ENCODE measurements around the gene SEPTIN10. TPM values are rescaled to one million over a fixed set of nuclear protein-coding genes. Genes with fewer than 3 reads are reported as not detected.

SEPTIN10 gene
- total RNA-seq, 1 experiment from 2014 or later = 113 TPM

DNA sequence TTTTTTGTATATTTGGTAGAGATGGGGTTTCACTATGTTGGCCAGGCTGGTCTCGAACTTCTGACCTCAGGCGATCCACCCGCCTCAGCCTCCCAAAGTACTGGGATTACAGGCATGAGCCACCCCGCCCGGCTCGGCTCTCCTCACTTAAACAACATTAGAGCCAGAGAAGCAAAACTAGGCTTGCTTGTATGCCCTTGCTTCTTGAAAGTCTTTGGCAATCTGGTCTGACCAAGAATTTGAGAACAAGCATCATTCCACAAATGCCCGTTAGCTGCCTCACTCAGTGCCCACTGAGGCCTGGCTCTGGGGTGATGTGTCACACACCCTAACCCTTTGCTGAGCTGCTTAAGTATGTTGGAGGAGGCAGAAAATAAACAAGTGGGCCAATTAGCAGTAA is 33.9 kb upstream of the SEPTIN10 start:
- H3K27me3 ChIP-seq (ENCODE audit: insufficient read depth, low read length) = no peaks in the 10 kb centered on the region
- TF ChIP-seq POLR2AphosphoS5 (IDR thresholded peaks at IDR 0.05; ENCODE audit: low read depth, low read length) (no peak), CEBPB (IDR thresholded peaks at IDR 0.05; ENCODE audit: low read depth) (no peak), TCF7L2 (IDR thresholded peaks at IDR 0.05; ENCODE audit: borderline replicate concordance, extremely low read depth, insufficient read depth, insufficient read length) (no peak), SRF (IDR thresholded peaks at IDR 0.05; ENCODE audit: low read depth) (no peak)
- H2AFZ ChIP-seq (ENCODE audit: low read depth, low read length, poor library complexity, severe bottlenecking) = no peak overlapping the region
- H3K9me3 ChIP-seq (ENCODE audit: control insufficient read depth in 1 of 2, insufficient read depth in 1 of 2, low read depth in 1 of 2, low read length in 2 of 2) = no peaks in the 10 kb centered on the region
- H3K79me2 ChIP-seq (ENCODE audit: insufficient read depth, low read length) = no peaks in the 10 kb centered on the region
- peak; percentile 27; the same call in 1 of the 2 replicates for ATAC-seq
- no peak overlapping the region for H3K27ac ChIP-seq (ENCODE audit: low read depth, low read length)
- H3K36me3 ChIP-seq (ENCODE audit: control insufficient read depth in 1 of 2, insufficient read depth in 2 of 2, low read length in 2 of 2) = no peaks in the 10 kb centered on the region
- ChIA-PET POLR2A (no interaction called here), RAD21 (ENCODE audit: low non-redundant PET in 1 of 2, low total read pairs in 2 of 2, uncharacterized antibody in 2 of 2, unreplicated experiment in 2 of 2) (no interaction called here), CTCF (no interaction called here)
- H3K4me3 ChIP-seq (replicated peaks in 1 of 2; ENCODE audit: low read depth in 1 of 2, low read length in 2 of 2) = no peak overlapping the region
- no peak overlapping the region for H3K9ac ChIP-seq (ENCODE audit: low read length)
- no peak for DNase-seq (ENCODE audit: low read depth, low spot score)
- intact Hi-C loops (cut with micrococcal nuclease) = no loop called here
- peaks cover 2 to 18% of the 10 kb centered on the region in 2 experiments; a peak in 3 of 4 replicates for H3K4me1 ChIP-seq (ENCODE audit: control insufficient read depth in 1 of 2, insufficient read depth in 2 of 2, low read length in 2 of 2)
- no peaks in the 10 kb centered on the region for H3K9me2 ChIP-seq (ENCODE audit: insufficient read depth)
- no peaks in the 10 kb centered on the region for H4K20me1 ChIP-seq (ENCODE audit: insufficient read depth)
- H3K4me2 ChIP-seq (ENCODE audit: low read length) = 0 out of 2 replicates have a peak overlapping the region, but pooled peaks have one; percentile 6
- no TSS peak for BruUV-seq (replicated peaks)

GRCh38 chr2:109646961-109647360 is 33.2 kb upstream of the SEPTIN10 start:
- peak overlapping the region; percentile 32; the same call in 1 of the 2 replicates for H3K4me2 ChIP-seq (ENCODE audit: low read length)
- no peaks in the 10 kb centered on the region for H3K27me3 ChIP-seq (ENCODE audit: insufficient read depth, low read length)
- no peaks in the 10 kb centered on the region for H3K36me3 ChIP-seq (ENCODE audit: control insufficient read depth in 1 of 2, insufficient read depth in 2 of 2, low read length in 2 of 2)
- no peaks in the 10 kb centered on the region for H3K9me3 ChIP-seq (ENCODE audit: control insufficient read depth in 1 of 2, insufficient read depth in 1 of 2, low read depth in 1 of 2, low read length in 2 of 2)
- no TSS peak for BruUV-seq (replicated peaks)
- POLR2A ChIA-PET = no interaction called here
- no peak overlapping the region for H3K27ac ChIP-seq (ENCODE audit: low read depth, low read length)
- H3K9ac ChIP-seq (ENCODE audit: low read length) = no peak overlapping the region
- intact Hi-C loops (cut with micrococcal nuclease) = no loop called here
- DNase-seq (ENCODE audit: low read depth, low spot score) (no peak), ATAC-seq (peak; percentile 14; the same call in 1 of the 2 replicates)
- CTCF ChIA-PET = no interaction called here
- H3K9me2 ChIP-seq (ENCODE audit: insufficient read depth) = no peaks in the 10 kb centered on the region
- H3K4me3 ChIP-seq (replicated peaks in 1 of 2; ENCODE audit: low read depth in 1 of 2, low read length in 2 of 2) = no peak overlapping the region
- H2AFZ ChIP-seq (ENCODE audit: low read depth, low read length, poor library complexity, severe bottlenecking) = no peak overlapping the region
- peaks cover 2 to 18% of the 10 kb centered on the region in 2 experiments; a peak in 3 of 4 replicates for H3K4me1 ChIP-seq (ENCODE audit: control insufficient read depth in 1 of 2, insufficient read depth in 2 of 2, low read length in 2 of 2)
- RAD21 ChIA-PET (ENCODE audit: low non-redundant PET in 1 of 2, low total read pairs in 2 of 2, uncharacterized antibody in 2 of 2, unreplicated experiment in 2 of 2) = no interaction called here
- no peaks in the 10 kb centered on the region for H3K79me2 ChIP-seq (ENCODE audit: insufficient read depth, low read length)
- H4K20me1 ChIP-seq (ENCODE audit: insufficient read depth) = no peaks in the 10 kb centered on the region
- TF ChIP-seq MAX (IDR thresholded peaks at IDR 0.05) = no peak
- no peak for TF ChIP-seq ZFX (IDR thresholded peaks at IDR 0.05)
- no peak for TF ChIP-seq YY1 (IDR thresholded peaks at IDR 0.05; ENCODE audit: extremely low read depth, insufficient replicate concordance, low read depth, low read length)
- TF ChIP-seq SRF (IDR thresholded peaks at IDR 0.05; ENCODE audit: low read depth) = no peak
- TF ChIP-seq EZH2phosphoT487 (IDR thresholded peaks at IDR 0.05; ENCODE audit: borderline replicate concordance) = no peak
- TF ChIP-seq, protein P1, sequence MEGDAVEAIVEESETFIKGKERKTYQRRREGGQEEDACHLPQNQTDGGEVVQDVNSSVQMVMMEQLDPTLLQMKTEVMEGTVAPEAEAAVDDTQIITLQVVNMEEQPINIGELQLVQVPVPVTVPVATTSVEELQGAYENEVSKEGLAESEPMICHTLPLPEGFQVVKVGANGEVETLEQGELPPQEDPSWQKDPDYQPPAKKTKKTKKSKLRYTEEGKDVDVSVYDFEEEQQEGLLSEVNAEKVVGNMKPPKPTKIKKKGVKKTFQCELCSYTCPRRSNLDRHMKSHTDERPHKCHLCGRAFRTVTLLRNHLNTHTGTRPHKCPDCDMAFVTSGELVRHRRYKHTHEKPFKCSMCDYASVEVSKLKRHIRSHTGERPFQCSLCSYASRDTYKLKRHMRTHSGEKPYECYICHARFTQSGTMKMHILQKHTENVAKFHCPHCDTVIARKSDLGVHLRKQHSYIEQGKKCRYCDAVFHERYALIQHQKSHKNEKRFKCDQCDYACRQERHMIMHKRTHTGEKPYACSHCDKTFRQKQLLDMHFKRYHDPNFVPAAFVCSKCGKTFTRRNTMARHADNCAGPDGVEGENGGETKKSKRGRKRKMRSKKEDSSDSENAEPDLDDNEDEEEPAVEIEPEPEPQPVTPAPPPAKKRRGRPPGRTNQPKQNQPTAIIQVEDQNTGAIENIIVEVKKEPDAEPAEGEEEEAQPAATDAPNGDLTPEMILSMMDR (IDR thresholded peaks at IDR 0.05 in 2 of 3, conservative IDR thresholded peaks at IDR 0.05 in 1 of 3; ENCODE audit: borderline replicate concordance in 1 of 3, insufficient read depth in 1 of 3, low read depth in 2 of 3, low read length in 2 of 3) = no peak
- TF ChIP-seq TCF7L2 (IDR thresholded peaks at IDR 0.05; ENCODE audit: borderline replicate concordance, extremely low read depth, insufficient read depth, insufficient read length) = no peak
- TF ChIP-seq ELF1 (IDR thresholded peaks at IDR 0.05; ENCODE audit: borderline replicate concordance, low read depth) = no peak
- TF ChIP-seq CBX3 (IDR thresholded peaks at IDR 0.05; ENCODE audit: low read depth) = no peak
- no peak for TF ChIP-seq POLR2AphosphoS5 (IDR thresholded peaks at IDR 0.05; ENCODE audit: low read depth, low read length)
- no peak for TF ChIP-seq REST (IDR thresholded peaks at IDR 0.05; ENCODE audit: low read depth)
